Activated CD4-positive, alpha-beta T cell treated with anti-CD3 and anti-CD28 coated beads for 48 hours (primary cell): ENCODE measurements around the gene DDX28.
"Not testable (repeated sequence)": the region's sequence is repeated elsewhere in the genome, so short reads cannot be mapped to it uniquely, and the experiment has no call there.

Source experiments
- DNase-seq: peaks from one replicate; pipeline ENCODE4 v3.0.0-alpha.2; 2020

Gene DDX28

GRCh38 chr16:67993207-67994039 is 29.6 kb downstream of the DDX28 start:
- DNase-seq, result peak; percentile 90

GRCh38 chr16:67992661-67993206 is 30.3 kb downstream of the DDX28 start:
- no peak for DNase-seq

- no peak for DNase-seq
Measured at GRCh38 chr16:67990018-67990386, 33.0 kb downstream of the DDX28 start.

GRCh38 chr16:67989322-67990017 is 33.6 kb downstream of the DDX28 start:
- DNase-seq, result no peak

GRCh38 chr16:67988675-67989074 is 34.4 kb downstream of the DDX28 start:
- DNase-seq, result no peak

- DNase-seq, result no peak
Measured at GRCh38 chr16:67987460-67988160, 35.4 kb downstream of the DDX28 start.

- no peak for DNase-seq
Measured at GRCh38 chr16:67986949-67987348, 36.1 kb downstream of the DDX28 start.

- DNase-seq, result no peak
Measured at GRCh38 chr16:67982011-67982696, 40.9 kb downstream of the DDX28 start.

GRCh38 chr16:67979955-67980678 is 42.9 kb downstream of the DDX28 start, which contains the start of gene DPEP3:
Gene DPEP3 (minus strand): TSS chr16:67980499. CDS start chr16:67980380, 119 bp downstream.
- no peak for DNase-seq

GRCh38 chr16:67977469-67978227 is 45.4 kb downstream of the DDX28 start:
- DNase-seq, result no peak

GRCh38 chr16:67977005-67977404 is 46.0 kb downstream of the DDX28 start:
- DNase-seq, result no peak

GRCh38 chr16:67976205-67976604 is 46.8 kb downstream of the DDX28 start:
- DNase-seq, result no peak

GRCh38 chr16:67975321-67976105 is 47.5 kb downstream of the DDX28 start:
- no peak for DNase-seq

GRCh38 chr16:67972285-67972684 is 50.7 kb downstream of the DDX28 start:
- not testable (repeated sequence) for DNase-seq

GRCh38 chr16:67971111-67971510 is 51.9 kb downstream of the DDX28 start:
- DNase-seq, result no peak
